ENCODE data around the gene TCHP. TPM values are rescaled to one million over a fixed set of nuclear protein-coding genes. Genes with fewer than 3 reads are reported as not detected.

Gene TCHP
- total RNA-seq, 1 donor: 9.1 TPM

GRCh38 chr12:109943811-109944210, 43.7 kb downstream of the TCHP start:
- DNase-seq (ENCODE audit: low read depth): no peak
- no peak overlapping the region for H3K4me3 ChIP-seq (ENCODE audit: low read depth, low read length)
- TF ChIP-seq CTCF (IDR thresholded peaks at IDR 0.05; ENCODE audit: insufficient read depth, low read depth, low read length): no peak

GRCh38 chr12:109944561-109945359, 44.7 kb downstream of the TCHP start:
- TF ChIP-seq CTCF (IDR thresholded peaks at IDR 0.05; ENCODE audit: insufficient read depth, low read depth, low read length): no peak
- H3K4me3 ChIP-seq (ENCODE audit: low read depth, low read length): no peak overlapping the region
- DNase-seq (ENCODE audit: low read depth): peak; percentile 50

- no peak overlapping the region for H3K4me3 ChIP-seq (ENCODE audit: low read depth, low read length)
- no peak for DNase-seq (ENCODE audit: low read depth)
- no peak for TF ChIP-seq CTCF (IDR thresholded peaks at IDR 0.05; ENCODE audit: insufficient read depth, low read depth, low read length)
These were observed 46.4 kb downstream of the TCHP start for GRCh38 chr12:109946505-109946904.

- no peak for TF ChIP-seq CTCF (IDR thresholded peaks at IDR 0.05; ENCODE audit: insufficient read depth, low read depth, low read length)
- DNase-seq (ENCODE audit: low read depth): no peak
These were observed 46.8 kb downstream of the TCHP start for GRCh38 chr12:109946913-109947312.

GRCh38 chr12:109947521-109947920, 47.4 kb downstream of the TCHP start:
- no peak overlapping the region for H3K4me3 ChIP-seq (ENCODE audit: low read depth, low read length)
- peak; percentile 83 for DNase-seq (ENCODE audit: low read depth)

More at GRCh38 chr12:109946913-109947312, 46.8 kb downstream of the TCHP start:
- H3K4me3 ChIP-seq (ENCODE audit: low read depth, low read length): no peak overlapping the region

GRCh38 chr12:109948368-109948767, 48.3 kb downstream of the TCHP start:
- DNase-seq (ENCODE audit: low read depth): no peak
- no peak overlapping the region for H3K4me3 ChIP-seq (ENCODE audit: low read depth, low read length)
- TF ChIP-seq CTCF (IDR thresholded peaks at IDR 0.05; ENCODE audit: insufficient read depth, low read depth, low read length): no peak

More at GRCh38 chr12:109947521-109947920, 47.4 kb downstream of the TCHP start:
- no peak for TF ChIP-seq CTCF (IDR thresholded peaks at IDR 0.05; ENCODE audit: insufficient read depth, low read depth, low read length)
